Measurements from ENCODE around the gene PINK1. TPM values are rescaled to one million over a fixed set of nuclear protein-coding genes. Genes with fewer than 3 reads are reported as not detected.
A peak's percentile ranks its signal among the peaks of the same experiment; 100 is the strongest.

Gene PINK1
- total RNA-seq, 2 donors from 2014 or later: 115 to 136 TPM

DNA sequence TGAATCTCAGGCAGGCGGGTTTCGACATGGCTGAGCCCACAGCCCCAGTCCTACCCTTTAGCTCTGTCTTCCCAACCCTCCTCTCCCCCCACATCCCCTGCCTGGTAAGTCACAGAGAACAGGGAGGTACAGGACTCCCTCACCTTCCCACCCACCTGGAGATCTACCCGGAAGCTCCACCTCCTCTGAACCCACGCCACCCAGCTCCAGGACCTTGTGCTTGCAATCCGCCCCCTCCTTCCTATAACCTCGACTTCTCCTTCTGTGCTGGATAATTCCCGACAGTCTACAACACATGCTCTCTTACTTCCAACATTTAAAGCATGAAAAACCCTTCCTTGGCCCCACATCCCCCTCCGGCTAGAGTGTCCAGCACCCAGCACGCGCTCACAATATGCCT, 62.3 kb downstream of the PINK1 start:
- intact Hi-C loops (cut with DNase I): loop anchor here (5.0 to 10.0 kb wide), 2 partner anchors 92 to 289 kb away; partner anchors contain the start of gene HP1BP3
- no peak for TF ChIP-seq POLR2AphosphoS5 (IDR thresholded peaks at IDR 0.05)
- no peak for TF ChIP-seq POLR2A (IDR thresholded peaks at IDR 0.05)
- TF ChIP-seq, protein P1, sequence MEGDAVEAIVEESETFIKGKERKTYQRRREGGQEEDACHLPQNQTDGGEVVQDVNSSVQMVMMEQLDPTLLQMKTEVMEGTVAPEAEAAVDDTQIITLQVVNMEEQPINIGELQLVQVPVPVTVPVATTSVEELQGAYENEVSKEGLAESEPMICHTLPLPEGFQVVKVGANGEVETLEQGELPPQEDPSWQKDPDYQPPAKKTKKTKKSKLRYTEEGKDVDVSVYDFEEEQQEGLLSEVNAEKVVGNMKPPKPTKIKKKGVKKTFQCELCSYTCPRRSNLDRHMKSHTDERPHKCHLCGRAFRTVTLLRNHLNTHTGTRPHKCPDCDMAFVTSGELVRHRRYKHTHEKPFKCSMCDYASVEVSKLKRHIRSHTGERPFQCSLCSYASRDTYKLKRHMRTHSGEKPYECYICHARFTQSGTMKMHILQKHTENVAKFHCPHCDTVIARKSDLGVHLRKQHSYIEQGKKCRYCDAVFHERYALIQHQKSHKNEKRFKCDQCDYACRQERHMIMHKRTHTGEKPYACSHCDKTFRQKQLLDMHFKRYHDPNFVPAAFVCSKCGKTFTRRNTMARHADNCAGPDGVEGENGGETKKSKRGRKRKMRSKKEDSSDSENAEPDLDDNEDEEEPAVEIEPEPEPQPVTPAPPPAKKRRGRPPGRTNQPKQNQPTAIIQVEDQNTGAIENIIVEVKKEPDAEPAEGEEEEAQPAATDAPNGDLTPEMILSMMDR (IDR thresholded peaks at IDR 0.05): no peak
- H3K27ac ChIP-seq: no peak overlapping the region
- H3K27me3 ChIP-seq (replicated peaks; ENCODE audit: insufficient read depth): no peaks in the 10 kb centered on the region
- WGBS: 86% methylated on average over 10 of the region's 10 CpGs
- no peak for DNase-seq (ENCODE audit: low spot score)
- no peaks in the 10 kb centered on the region for H3K9me3 ChIP-seq
- H3K36me3 ChIP-seq: no peaks in the 10 kb centered on the region
- no peak overlapping the region for H3K4me3 ChIP-seq
- H3K4me1 ChIP-seq (replicated peaks): no peaks in the 10 kb centered on the region

DNA sequence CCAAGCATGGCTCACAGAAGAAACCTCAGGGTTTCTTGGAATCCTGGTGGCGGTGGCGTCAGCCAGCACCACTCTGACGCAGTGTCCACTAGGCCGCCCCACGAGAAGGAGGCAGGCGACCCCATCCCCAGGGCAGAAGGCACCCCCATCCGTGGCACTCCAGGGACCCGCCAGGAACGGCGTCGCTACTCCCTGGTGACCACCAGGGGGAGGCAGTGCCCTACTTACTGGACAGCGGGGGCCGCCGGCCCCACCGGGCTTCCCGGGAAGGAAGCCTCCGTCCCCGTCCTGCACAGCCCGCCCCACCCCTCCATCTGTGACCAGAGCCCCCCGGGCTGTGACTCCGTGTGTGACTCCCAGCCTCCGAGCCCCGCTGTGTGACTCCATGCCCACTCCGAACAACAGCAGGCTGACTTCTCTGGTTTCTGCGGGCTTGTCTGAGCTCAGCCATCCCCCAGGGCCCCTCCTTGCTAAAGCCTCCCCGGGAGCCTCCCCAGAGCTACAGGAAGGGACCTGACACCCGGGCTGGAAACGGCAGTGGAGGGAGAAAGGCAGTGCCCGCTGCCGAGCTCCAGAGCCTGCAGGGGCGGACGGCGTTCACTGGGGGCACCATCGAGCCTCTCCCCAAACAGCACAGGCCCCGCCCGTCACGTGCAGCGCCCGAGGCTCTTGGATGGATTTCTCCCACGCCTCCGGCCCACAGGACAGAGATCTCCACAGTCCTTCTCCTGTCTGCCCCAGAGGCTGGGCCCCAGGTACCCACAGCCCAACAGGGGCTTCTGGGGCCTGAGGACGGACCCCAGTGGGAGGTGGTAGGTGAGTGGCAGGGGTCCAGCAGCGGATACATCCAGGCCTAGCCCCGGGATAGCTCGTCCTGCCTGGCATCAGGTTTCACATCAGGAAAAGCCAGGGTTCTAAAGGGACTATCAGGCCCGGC, 63.4 kb downstream of the PINK1 start:
- TF ChIP-seq POLR2AphosphoS5 (IDR thresholded peaks at IDR 0.05) (peak; percentile 48), POLR2A (IDR thresholded peaks at IDR 0.05) (no peak)
- TF ChIP-seq, protein P1 (IDR thresholded peaks at IDR 0.05): peak; percentile 77 to 89 (median 84)
- intact Hi-C loops (cut with DNase I): loop anchor here (1.0 to 10.0 kb wide), 4 partner anchors 36 to 499 kb away; partner anchors contain the start of genes HP1BP3 and SH2D5
- 1% methylated on average over 40 of the region's 46 CpGs for WGBS
- no peaks in the 10 kb centered on the region for H3K27me3 ChIP-seq (replicated peaks; ENCODE audit: insufficient read depth)
- no peaks in the 10 kb centered on the region for H3K9me3 ChIP-seq
- peak overlapping the region; percentile 77 to 84 for H3K27ac ChIP-seq
- no peaks in the 10 kb centered on the region for H3K36me3 ChIP-seq
- peak overlapping the region; percentile 42 to 44 for H3K4me3 ChIP-seq
- DNase-seq (ENCODE audit: low spot score): peak; percentile 78
- no peaks in the 10 kb centered on the region for H3K4me1 ChIP-seq (replicated peaks)

- H3K4me3 ChIP-seq: no peak overlapping the region
- no peaks in the 10 kb centered on the region for H3K27me3 ChIP-seq (replicated peaks; ENCODE audit: insufficient read depth)
- intact Hi-C loops (cut with DNase I): loop anchor here (2.0 to 10.0 kb wide), 3 partner anchors 35 to 287 kb away; partner anchors contain the start of genes HP1BP3 and SH2D5
- H3K27ac ChIP-seq: peak overlapping the region; percentile 77 to 84
- no peaks in the 10 kb centered on the region for H3K36me3 ChIP-seq
- no peak for DNase-seq (ENCODE audit: low spot score)
- H3K9me3 ChIP-seq: no peaks in the 10 kb centered on the region
- no peaks in the 10 kb centered on the region for H3K4me1 ChIP-seq (replicated peaks)
- WGBS: 78% methylated on average over 12 of the region's 12 CpGs
- no peak for TF ChIP-seq POLR2A (IDR thresholded peaks at IDR 0.05)
- TF ChIP-seq POLR2AphosphoS5 (IDR thresholded peaks at IDR 0.05): no peak
- TF ChIP-seq, protein P1 (IDR thresholded peaks at IDR 0.05): no peak
Observed at GRCh38 chr1:20697563-20697962, 64.3 kb downstream of the PINK1 start.

DNA sequence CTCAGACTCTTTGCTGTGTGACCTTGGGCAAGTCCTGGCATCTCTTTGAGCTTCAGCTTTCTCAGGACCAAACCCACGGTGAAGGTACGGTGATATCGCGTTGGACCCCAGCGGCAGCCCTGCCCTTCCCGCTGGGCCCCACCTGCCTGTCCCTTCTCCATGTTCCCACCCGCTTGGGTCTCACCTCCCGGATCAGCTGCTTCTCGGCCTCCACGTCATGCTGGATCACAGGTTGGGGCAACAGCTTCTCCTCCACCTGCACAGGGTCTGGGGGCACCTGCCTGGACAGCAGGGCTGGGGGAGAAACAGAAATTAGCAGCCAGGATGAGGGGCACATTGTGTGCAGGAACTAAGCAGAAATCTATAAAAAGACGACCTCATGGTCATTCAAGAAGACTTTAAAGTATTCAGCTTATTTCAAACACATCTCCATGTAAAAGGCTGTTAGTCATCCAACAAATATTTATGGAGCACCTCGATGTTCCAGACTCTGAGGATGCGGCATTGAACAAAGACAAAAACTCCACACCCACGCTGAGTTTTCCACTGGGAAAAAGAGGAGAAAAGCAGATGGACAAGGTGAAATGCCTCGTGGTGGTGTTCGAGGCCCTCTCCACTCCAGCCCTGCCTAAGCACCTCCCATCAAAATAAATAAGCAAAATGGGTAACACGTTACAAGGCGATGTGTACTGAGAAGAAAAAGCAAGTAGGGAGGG, 65.1 kb downstream of the PINK1 start:
- intact Hi-C loops (cut with DNase I): loop anchor here (5.0 to 10.0 kb wide), 2 partner anchors 89 to 286 kb away; partner anchors contain the start of gene HP1BP3
- no peak for DNase-seq (ENCODE audit: low spot score)
- H3K36me3 ChIP-seq: no peaks in the 10 kb centered on the region
- H3K9me3 ChIP-seq: no peaks in the 10 kb centered on the region
- no peak overlapping the region for H3K4me3 ChIP-seq
- H3K27ac ChIP-seq: peak overlapping the region; percentile 77 to 84
- H3K4me1 ChIP-seq (replicated peaks): no peaks in the 10 kb centered on the region
- no peaks in the 10 kb centered on the region for H3K27me3 ChIP-seq (replicated peaks; ENCODE audit: insufficient read depth)
- WGBS: 71% methylated on average over 18 of the region's 18 CpGs
- peak; percentile 40 for TF ChIP-seq POLR2AphosphoS5 (IDR thresholded peaks at IDR 0.05)
- TF ChIP-seq, protein P1 (IDR thresholded peaks at IDR 0.05): no peak

All from prostate gland (tissue), 2 donors.